ENCODE measurements around the gene CA12. TPM values are rescaled to one million over a fixed set of nuclear protein-coding genes. Genes with fewer than 3 reads are reported as not detected.

Gene CA12
- total and polyA plus RNA-seq, 9 of the 15 experiments (the other 6 are each of a cell fraction or from before 2014, with no cell fraction given), result 0.01 to 0.78 (median 0.15) TPM; not detected in 1

DNA sequence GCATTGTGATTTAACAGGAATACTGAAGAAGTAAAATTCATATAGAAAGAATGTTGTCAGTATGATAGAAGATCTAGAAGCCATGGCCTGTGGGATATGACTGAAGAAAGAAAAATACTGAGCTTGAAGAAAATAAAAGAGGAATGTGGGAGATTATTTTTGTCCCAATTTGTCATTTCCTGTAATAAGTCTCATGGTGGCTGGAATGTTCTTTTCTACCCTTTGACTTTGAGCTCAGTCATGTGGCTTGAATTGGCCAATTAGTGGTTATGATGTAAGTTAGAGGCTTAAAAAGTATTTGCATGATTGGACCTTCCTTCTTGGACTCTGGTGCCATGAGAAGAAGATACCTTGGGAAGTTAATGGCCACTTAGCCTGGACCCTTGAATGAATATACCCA is 90.1 kb downstream of the CA12 start:
- in situ Hi-C loops (cut with MboI), result loop anchor here (5.0 to 25.0 kb wide), 3 partner anchors 111 to 771 kb away; partner anchors contain the start of gene FBXL22
- no peak overlapping the region for H3K4me2 ChIP-seq (ENCODE audit: insufficient read depth, low read length)
- DNase-seq (ENCODE audit: extremely low read depth in 1 of 4, low spot score in 3 of 4), result peak in 2 of 4 experiments; percentile 11 to 30
- TF ChIP-seq MYC (IDR thresholded peaks at IDR 0.05; ENCODE audit: low read depth, low read length) (no peak), MYC (CRISPR knock-in tag; IDR thresholded peaks at IDR 0.05; ENCODE audit: borderline replicate concordance, low read depth) (0 out of 2 replicates have a peak, but pooled peaks have one; percentile 17), HINFP (tag; conservative IDR thresholded peaks at IDR 0.05; ENCODE audit: low read depth) (0 out of 2 replicates have a peak, but pooled peaks have one; percentile 47), ZBTB11 (CRISPR knock-in tag; IDR thresholded peaks at IDR 0.05) (0 out of 6 replicates have a peak, but pooled peaks of 1 of the 3 experiments have one; percentile 4), TAF7 (tag; IDR thresholded peaks at IDR 0.05) (no peak), RAD51 (IDR thresholded peaks at IDR 0.05; ENCODE audit: borderline replicate concordance, low read depth) (peak; percentile 66; the same call in 1 of the 2 replicates), CEBPG (CRISPR knock-in tag; IDR thresholded peaks at IDR 0.05) (no peak), CEBPG (tag; conservative IDR thresholded peaks at IDR 0.05 in 1 of 2, IDR thresholded peaks at IDR 0.05 in 1 of 2) (peak in 1 of 2 experiments; percentile 80; a peak in 3 of 4 replicates), ZNF589 (CRISPR knock-in tag; IDR thresholded peaks at IDR 0.05; ENCODE audit: low read depth) (peak; percentile 58; the same call in 1 of the 2 replicates), TEAD4 (IDR thresholded peaks at IDR 0.05; ENCODE audit: low read length) (peak; percentile 38; the same call in 1 of the 2 replicates), TEAD4 (CRISPR knock-in tag; IDR thresholded peaks at IDR 0.05; ENCODE audit: borderline replicate concordance) (no peak), MECOM (CRISPR knock-in tag; IDR thresholded peaks at IDR 0.05) (no peak), FUS (optimal IDR thresholded peaks at IDR 0.05; ENCODE audit: low read depth, low read length) (no peak)
- TF ChIP-seq, protein P1, sequence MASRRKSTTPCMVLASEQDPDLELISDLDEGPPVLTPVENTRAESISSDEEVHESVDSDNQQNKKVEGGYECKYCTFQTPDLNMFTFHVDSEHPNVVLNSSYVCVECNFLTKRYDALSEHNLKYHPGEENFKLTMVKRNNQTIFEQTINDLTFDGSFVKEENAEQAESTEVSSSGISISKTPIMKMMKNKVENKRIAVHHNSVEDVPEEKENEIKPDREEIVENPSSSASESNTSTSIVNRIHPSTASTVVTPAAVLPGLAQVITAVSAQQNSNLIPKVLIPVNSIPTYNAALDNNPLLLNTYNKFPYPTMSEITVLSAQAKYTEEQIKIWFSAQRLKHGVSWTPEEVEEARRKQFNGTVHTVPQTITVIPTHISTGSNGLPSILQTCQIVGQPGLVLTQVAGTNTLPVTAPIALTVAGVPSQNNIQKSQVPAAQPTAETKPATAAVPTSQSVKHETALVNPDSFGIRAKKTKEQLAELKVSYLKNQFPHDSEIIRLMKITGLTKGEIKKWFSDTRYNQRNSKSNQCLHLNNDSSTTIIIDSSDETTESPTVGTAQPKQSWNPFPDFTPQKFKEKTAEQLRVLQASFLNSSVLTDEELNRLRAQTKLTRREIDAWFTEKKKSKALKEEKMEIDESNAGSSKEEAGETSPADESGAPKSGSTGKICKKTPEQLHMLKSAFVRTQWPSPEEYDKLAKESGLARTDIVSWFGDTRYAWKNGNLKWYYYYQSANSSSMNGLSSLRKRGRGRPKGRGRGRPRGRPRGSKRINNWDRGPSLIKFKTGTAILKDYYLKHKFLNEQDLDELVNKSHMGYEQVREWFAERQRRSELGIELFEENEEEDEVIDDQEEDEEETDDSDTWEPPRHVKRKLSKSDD (conservative IDR thresholded peaks at IDR 0.05; ENCODE audit: low read length), result no peak

More for the DNA sequence above, 90.1 kb downstream of the CA12 start:
- FAIRE-seq (peak; percentile 55), ATAC-seq (peak; percentile 40; the same call in 2 of the 3 replicates)
- POLR2A ChIA-PET, result interaction anchor here (0.5 to 1.4 kb wide), 12 partner anchors 9 to 136 kb away, joined by 3 to 5 read pairs (median 3); no protein-coding TSS in a partner anchor
- no peaks in the 10 kb centered on the region for H3K36me3 ChIP-seq (ENCODE audit: control insufficient read depth, insufficient read depth, low read length)
- no peaks in the 10 kb centered on the region for H3K27me3 ChIP-seq (ENCODE audit: control insufficient read depth in 2 of 2, insufficient read depth in 2 of 2, low read length in 2 of 2)
- H3K4me1 ChIP-seq (replicated peaks in 1 of 2; ENCODE audit: control insufficient read depth in 2 of 2, insufficient read depth in 2 of 2, low read length in 2 of 2), result peaks cover 4 to 16% of the 10 kb centered on the region in 2 experiments; a peak in 4 of 5 replicates
- BruUV-seq (replicated peaks), result no TSS peak
- H4K20me1 ChIP-seq (replicated peaks; ENCODE audit: control insufficient read depth, insufficient read depth, low read length), result no peaks in the 10 kb centered on the region
- no peaks in the 10 kb centered on the region for H3K79me2 ChIP-seq (ENCODE audit: control insufficient read depth, insufficient read depth, low read length)
- H3K9ac ChIP-seq (ENCODE audit: insufficient read depth in 1 of 2, low read depth in 2 of 2, low read length in 2 of 2), result no peak overlapping the region
- no peaks in the 10 kb centered on the region for H3K9me3 ChIP-seq (replicated peaks; ENCODE audit: control insufficient read depth, insufficient read depth, low read depth, low read length)
- no peaks in the 10 kb centered on the region for H3K9me1 ChIP-seq (ENCODE audit: control insufficient read depth, insufficient read depth, low read length)
- intact Hi-C loops (cut with micrococcal nuclease), result no loop called here
- no peak overlapping the region; the same call in 2 of the 3 replicates for H3K27ac ChIP-seq (ENCODE audit: extremely low read depth, low read depth, low read length)
- no peak overlapping the region for H3K4me3 ChIP-seq
- CTCF ChIA-PET (ENCODE audit: low intra/inter-chr PET ratio), result interaction anchor here (4.5 kb wide), 1 partner anchor 111 kb away, joined by 35 read pairs; no protein-coding TSS in a partner anchor
- H2AFZ ChIP-seq (ENCODE audit: low read depth, low read length), result peak overlapping the region; percentile 29; the same call in 1 of the 2 replicates
